Measurements from ENCODE around the gene RIOX2. TPM values are rescaled to one million over a fixed set of nuclear protein-coding genes. Genes with fewer than 3 reads are reported as not detected.
"Not testable (repeated sequence)": the region's sequence is repeated elsewhere in the genome, so short reads cannot be mapped to it uniquely, and the experiment has no call there.

The RIOX2 gene
- total RNA-seq, 3 donors from 2014 or later (not counting 1 experiment from before 2014, with no cell fraction given), result 8.7 to 16.2 (median 13.5) TPM

- Histone ChIP-seq H3K36me3 (ENCODE audit: control insufficient read depth, insufficient read depth, low read length) (no peaks in the 10 kb centered on the region), H3K27me3 (ENCODE audit: control insufficient read depth, insufficient read depth, low read length) (no peaks in the 10 kb centered on the region), H3K9me3 (ENCODE audit: control insufficient read depth, insufficient read depth, low read length) (no peaks in the 10 kb centered on the region), H3K27ac (ENCODE audit: low read length) (no peak overlapping the region), H3K4me3 (ENCODE audit: low read length) (no peak overlapping the region), H3K4me1 (ENCODE audit: control insufficient read depth, insufficient read depth, low read length) (no peaks in the 10 kb centered on the region)
- TF ChIP-seq, protein P1, sequence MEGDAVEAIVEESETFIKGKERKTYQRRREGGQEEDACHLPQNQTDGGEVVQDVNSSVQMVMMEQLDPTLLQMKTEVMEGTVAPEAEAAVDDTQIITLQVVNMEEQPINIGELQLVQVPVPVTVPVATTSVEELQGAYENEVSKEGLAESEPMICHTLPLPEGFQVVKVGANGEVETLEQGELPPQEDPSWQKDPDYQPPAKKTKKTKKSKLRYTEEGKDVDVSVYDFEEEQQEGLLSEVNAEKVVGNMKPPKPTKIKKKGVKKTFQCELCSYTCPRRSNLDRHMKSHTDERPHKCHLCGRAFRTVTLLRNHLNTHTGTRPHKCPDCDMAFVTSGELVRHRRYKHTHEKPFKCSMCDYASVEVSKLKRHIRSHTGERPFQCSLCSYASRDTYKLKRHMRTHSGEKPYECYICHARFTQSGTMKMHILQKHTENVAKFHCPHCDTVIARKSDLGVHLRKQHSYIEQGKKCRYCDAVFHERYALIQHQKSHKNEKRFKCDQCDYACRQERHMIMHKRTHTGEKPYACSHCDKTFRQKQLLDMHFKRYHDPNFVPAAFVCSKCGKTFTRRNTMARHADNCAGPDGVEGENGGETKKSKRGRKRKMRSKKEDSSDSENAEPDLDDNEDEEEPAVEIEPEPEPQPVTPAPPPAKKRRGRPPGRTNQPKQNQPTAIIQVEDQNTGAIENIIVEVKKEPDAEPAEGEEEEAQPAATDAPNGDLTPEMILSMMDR (IDR thresholded peaks at IDR 0.05), result no peak
- Mint-ChIP-seq H3K9me3 (no peaks in the 10 kb centered on the region), H3K4me3 (no peak overlapping the region), H3K27me3 (ENCODE audit: low read depth in 2 of 2) (peaks cover 3 to 10% of the 10 kb centered on the region in 2 donors), H3K4me1 (no peaks in the 10 kb centered on the region), H3K27ac (no peak overlapping the region), H3K36me3 (no peaks in the 10 kb centered on the region)
- no peak for ATAC-seq
- intact Hi-C loops (cut with micrococcal nuclease), result no loop called here
- DNase-seq, result no peak
- 96% methylated on average over 2 of the region's 2 CpGs for WGBS (ENCODE audit: insufficient coverage)
These were observed 42.0 kb upstream of the RIOX2 start for GRCh38 chr3:98014268-98014585.

DNA sequence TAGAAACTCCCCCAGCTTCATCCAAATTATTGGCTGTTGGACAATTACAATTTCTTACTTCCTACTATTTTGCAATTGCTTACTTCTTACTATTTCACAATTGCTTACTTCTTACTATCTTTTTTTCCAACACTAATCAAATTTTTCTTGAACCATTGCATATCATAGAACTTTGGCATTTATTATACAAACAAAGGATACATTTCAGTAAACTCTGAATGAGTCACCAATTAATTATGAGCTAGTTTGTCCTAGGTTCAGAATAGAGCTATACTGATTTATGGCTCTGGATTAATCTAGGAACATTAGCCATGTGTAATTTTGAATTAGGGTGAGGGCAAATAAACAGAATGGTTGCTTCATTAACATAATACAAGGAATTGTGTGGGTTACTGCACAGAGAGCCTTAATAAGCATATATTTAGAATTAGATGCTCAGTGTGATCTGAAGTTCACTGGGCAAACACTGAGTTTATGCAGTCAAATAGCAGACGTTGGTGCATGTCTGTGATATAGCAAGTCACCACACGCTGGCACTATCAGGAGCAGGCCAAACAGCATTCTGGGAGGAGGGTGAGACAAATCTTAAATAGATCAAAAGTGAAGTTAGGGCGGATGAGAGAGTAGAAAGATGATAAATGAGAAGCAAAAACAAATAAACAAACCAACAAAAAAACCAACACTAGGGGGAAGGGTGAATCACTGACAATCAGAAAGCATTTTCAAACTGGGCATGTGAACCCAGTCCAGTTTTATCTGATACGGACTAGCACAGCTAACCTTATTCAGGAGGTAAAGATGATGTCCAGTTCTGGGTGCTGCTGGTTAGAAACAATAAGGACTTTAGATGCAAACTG, 41.4 kb upstream of the RIOX2 start:
- Mint-ChIP-seq H3K27ac (no peak overlapping the region), H3K36me3 (no peaks in the 10 kb centered on the region), H3K9me3 (no peaks in the 10 kb centered on the region), H3K4me3 (no peak overlapping the region), H3K4me1 (no peaks in the 10 kb centered on the region), H3K27me3 (ENCODE audit: low read depth in 2 of 2) (peaks cover 3 to 10% of the 10 kb centered on the region in 2 donors)
- no peaks in the 10 kb centered on the region for H3K36me3 ChIP-seq (ENCODE audit: control insufficient read depth, insufficient read depth, low read length)
- no peaks in the 10 kb centered on the region for H3K4me1 ChIP-seq (ENCODE audit: control insufficient read depth, insufficient read depth, low read length)
- H3K4me3 ChIP-seq (ENCODE audit: low read length), result no peak overlapping the region
- WGBS (ENCODE audit: insufficient coverage), result 78% methylated on average over 3 of the region's 4 CpGs
- no peak overlapping the region for H3K27ac ChIP-seq (ENCODE audit: low read length)
- DNase-seq (no peak), ATAC-seq (no peak)
- no peaks in the 10 kb centered on the region for H3K27me3 ChIP-seq (ENCODE audit: control insufficient read depth, insufficient read depth, low read length)
- TF ChIP-seq, protein P1 (IDR thresholded peaks at IDR 0.05), result no peak
- intact Hi-C loops (cut with micrococcal nuclease), result no loop called here
- no peaks in the 10 kb centered on the region for H3K9me3 ChIP-seq (ENCODE audit: control insufficient read depth, insufficient read depth, low read length)

DNA sequence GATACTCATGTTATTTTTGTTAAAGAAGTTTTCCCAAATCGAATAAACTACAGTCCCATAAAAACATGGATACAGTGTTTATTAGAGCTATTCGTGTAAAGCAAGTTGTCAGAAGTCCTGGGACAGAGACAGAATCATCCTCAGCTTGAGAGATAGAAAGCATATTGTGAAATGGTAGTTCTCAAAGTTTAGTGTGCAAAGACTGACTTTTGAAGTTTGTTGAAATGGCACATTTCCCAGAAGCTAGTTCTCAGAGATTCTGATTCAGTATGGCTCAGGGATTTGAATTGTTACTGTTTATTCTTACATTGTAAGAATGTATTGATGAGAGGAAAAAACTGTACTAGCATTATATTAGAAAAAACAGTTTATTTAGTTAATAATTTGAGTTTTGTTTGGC, 40.7 kb upstream of the RIOX2 start:
- TF ChIP-seq, protein P1 (IDR thresholded peaks at IDR 0.05), result no peak
- no peaks in the 10 kb centered on the region for H3K4me1 Mint-ChIP-seq
- Histone ChIP-seq H3K4me1 (ENCODE audit: control insufficient read depth, insufficient read depth, low read length) (no peaks in the 10 kb centered on the region), H3K36me3 (ENCODE audit: control insufficient read depth, insufficient read depth, low read length) (no peaks in the 10 kb centered on the region), H3K4me3 (ENCODE audit: low read length) (no peak overlapping the region), H3K27ac (ENCODE audit: low read length) (no peak overlapping the region), H3K9me3 (ENCODE audit: control insufficient read depth, insufficient read depth, low read length) (no peaks in the 10 kb centered on the region), H3K27me3 (ENCODE audit: control insufficient read depth, insufficient read depth, low read length) (no peaks in the 10 kb centered on the region)
- H3K36me3 Mint-ChIP-seq, result no peaks in the 10 kb centered on the region
- WGBS (ENCODE audit: insufficient coverage), result 81% methylated on average over 2 of the region's 2 CpGs
- peaks cover 3 to 10% of the 10 kb centered on the region in 2 donors for H3K27me3 Mint-ChIP-seq (ENCODE audit: low read depth in 2 of 2)
- DNase-seq (no peak), ATAC-seq (no peak)
- H3K9me3 Mint-ChIP-seq, result no peaks in the 10 kb centered on the region
- H3K4me3 Mint-ChIP-seq, result no peak overlapping the region
- no peak overlapping the region for H3K27ac Mint-ChIP-seq
- intact Hi-C loops (cut with micrococcal nuclease), result no loop called here

GRCh38 chr3:98010883-98011449, 38.7 kb upstream of the RIOX2 start:
- H3K4me3 Mint-ChIP-seq; intact Hi-C loops (cut with micrococcal nuclease); H3K36me3 ChIP-seq (ENCODE audit: control insufficient read depth, insufficient read depth, low read length); H3K27ac ChIP-seq (ENCODE audit: low read length); H3K36me3 Mint-ChIP-seq; H3K27ac Mint-ChIP-seq; H3K27me3 ChIP-seq (ENCODE audit: control insufficient read depth, insufficient read depth, low read length); H3K9me3 Mint-ChIP-seq; ATAC-seq; H3K4me3 ChIP-seq (ENCODE audit: low read length); DNase-seq; H3K4me1 ChIP-seq (ENCODE audit: control insufficient read depth, insufficient read depth, low read length); H3K9me3 ChIP-seq (ENCODE audit: control insufficient read depth, insufficient read depth, low read length); H3K4me1 Mint-ChIP-seq: not testable (repeated sequence)
- peaks cover 10% of the 10 kb centered on the region in 2 donors for H3K27me3 Mint-ChIP-seq (ENCODE audit: low read depth in 2 of 2)
- WGBS (ENCODE audit: insufficient coverage), result 87% methylated on average over 4 of the region's 4 CpGs
